AG09309 (cell line): ENCODE measurements around the gene SEPTIN1.

Experiments
- DNase-seq: peaks from one replicate; pipeline ENCODE4 v3.0.0-alpha.2; 2010; ENCODE audit warnings: low read depth
- H3K4me3 ChIP-seq: 2 replicates; pipeline ENCODE4 v1.5.1; 2011; ENCODE audit warnings: mild to moderate bottlenecking, low read depth, low read length, moderate library complexity; ENCODE audit not compliant: control insufficient read depth
- TF ChIP-seq, protein P1 (sequence below): IDR thresholded peaks from 2 replicates; pipeline ENCODE4 v1.5.1; 2011; ENCODE audit warnings: mild to moderate bottlenecking, low read depth, low read length, inconsistent platforms; ENCODE audit not compliant: insufficient read depth, control insufficient read depth; ENCODE audit errors: missing control alignments

Gene SEPTIN1

DNA sequence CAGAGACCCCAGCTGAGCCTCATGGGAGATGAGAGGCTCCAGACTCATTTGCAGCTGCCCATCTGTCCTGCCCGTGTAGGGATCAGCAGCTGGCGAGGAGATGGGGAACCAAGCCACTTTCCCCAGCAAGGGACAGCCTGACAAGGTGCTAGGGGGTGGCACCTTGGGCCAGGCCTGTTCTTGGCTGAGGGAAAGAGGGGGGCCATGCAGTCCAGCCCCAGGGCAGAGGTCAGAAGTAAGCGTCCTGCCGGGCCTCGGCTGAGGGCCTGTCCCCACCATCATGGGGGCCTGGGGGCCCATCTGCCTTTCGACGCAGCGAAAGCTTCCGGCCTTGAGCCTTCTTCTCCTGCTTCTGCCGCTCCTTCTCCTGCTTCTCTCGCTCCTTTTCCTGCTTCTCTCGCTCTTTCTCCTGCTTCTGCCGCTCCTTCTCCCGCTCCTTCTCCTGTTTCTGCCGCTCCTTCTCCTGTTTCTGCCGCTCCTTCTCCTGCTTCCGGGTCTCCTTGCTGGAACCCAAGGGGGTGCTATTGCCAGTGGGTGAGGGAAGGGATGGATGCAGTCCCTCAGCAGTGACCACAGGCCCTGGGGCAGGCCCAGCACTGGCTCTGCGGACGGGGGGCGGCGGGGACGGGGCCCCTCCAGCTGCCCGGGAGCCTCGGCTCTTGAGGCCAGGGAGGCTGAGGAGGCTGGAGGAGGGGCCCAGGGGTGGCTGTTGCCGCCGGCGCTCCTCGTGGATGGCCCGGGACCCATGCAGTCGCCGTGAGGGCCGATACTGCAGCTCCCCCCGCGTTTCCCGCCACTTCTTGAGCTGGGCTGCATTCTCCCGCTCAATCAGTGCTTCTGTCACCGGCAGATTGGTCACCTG, 24.4 kb downstream of the SEPTIN1 start:
- H3K4me3 ChIP-seq, result no peak overlapping the region
- TF ChIP-seq, protein P1, sequence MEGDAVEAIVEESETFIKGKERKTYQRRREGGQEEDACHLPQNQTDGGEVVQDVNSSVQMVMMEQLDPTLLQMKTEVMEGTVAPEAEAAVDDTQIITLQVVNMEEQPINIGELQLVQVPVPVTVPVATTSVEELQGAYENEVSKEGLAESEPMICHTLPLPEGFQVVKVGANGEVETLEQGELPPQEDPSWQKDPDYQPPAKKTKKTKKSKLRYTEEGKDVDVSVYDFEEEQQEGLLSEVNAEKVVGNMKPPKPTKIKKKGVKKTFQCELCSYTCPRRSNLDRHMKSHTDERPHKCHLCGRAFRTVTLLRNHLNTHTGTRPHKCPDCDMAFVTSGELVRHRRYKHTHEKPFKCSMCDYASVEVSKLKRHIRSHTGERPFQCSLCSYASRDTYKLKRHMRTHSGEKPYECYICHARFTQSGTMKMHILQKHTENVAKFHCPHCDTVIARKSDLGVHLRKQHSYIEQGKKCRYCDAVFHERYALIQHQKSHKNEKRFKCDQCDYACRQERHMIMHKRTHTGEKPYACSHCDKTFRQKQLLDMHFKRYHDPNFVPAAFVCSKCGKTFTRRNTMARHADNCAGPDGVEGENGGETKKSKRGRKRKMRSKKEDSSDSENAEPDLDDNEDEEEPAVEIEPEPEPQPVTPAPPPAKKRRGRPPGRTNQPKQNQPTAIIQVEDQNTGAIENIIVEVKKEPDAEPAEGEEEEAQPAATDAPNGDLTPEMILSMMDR, result no peak

DNA sequence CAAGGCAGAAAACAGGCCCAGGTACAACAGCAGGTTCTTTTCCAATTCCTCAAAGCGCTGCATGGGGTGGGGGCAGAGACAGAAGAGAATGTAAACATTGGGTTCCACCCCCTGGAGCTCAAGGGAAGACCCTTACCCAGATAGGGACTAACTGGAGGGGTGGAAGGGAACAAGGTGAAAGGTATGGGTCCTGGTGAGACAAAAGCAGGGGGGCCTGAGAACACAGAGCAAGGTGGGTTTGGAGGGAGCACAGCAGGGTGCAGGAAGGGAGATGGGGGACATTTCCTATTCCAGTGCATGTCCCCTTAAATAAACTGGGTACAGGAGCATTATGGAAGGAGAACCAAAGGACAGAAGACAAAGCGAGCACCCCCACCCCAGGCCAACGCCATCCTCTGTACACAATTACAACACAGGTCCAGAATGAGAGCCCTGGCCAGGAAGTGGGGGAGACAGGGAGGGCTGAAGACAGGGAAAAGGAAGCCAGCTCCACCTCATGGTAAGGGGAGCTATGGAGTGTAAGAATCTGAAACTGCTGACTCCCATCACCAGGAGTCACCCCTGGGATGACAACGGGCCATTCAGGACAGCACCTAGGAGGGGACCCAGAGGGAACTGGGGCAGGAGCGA, 25.2 kb downstream of the SEPTIN1 start:
- TF ChIP-seq, protein P1, result no peak
- DNase-seq, result no peak
- H3K4me3 ChIP-seq, result no peak overlapping the region

More for the DNA sequence above, 24.4 kb downstream of the SEPTIN1 start:
- no peak for DNase-seq

DNA sequence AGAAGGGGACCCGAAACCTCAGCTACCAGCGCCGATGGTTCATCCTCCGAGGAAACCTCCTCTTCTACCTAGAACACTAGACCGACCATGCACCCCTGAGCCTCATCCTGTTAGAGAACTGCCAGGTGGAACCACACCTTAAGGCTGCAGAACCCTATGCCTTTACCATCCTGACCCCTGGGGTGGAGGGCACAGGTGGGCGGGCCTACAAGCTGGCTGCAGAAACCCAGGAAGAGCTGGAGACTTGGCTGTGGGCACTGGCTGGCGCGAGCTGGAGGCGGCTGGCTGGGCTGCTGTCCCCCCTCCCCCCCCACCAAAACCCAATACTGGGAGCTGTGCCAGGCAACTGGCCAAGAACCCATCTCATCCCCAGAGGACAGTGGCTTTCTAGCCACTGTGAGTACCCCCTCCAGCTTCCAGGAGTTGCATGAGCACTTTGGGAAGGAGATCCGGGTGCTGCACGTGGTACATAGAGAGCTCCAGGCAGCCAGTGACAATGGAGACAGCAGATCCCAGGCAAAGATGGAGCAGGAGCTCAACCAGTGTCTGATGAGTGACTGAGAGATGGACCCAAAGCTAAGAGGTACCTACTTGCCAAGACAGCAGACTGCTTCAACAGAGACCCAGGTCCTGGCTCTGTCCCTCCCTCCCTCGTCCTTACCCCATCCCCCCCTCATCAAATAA, 25.8 kb downstream of the SEPTIN1 start:
- TF ChIP-seq, protein P1, result no peak
- no peak overlapping the region for H3K4me3 ChIP-seq
- DNase-seq, result no peak

DNA sequence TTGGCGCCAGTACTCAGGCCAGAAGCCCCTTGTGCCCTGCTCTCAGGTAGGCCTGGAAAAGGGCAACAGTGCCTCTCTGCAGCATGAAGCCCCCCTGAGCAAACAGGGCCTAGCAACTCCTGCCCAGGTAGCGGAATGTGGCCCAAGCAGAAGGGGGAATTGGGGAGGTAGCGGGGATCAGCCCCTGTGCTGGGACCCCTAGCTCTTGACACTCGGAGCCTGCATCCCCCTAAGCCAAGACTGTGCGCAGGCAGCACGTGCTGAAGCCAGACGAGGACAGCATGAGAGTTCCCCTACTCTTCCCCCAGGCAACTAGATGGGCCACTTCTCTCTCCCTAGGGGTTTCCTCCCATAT, 26.4 kb downstream of the SEPTIN1 start:
- TF ChIP-seq, protein P1, result no peak
- DNase-seq, result no peak
- peak overlapping the region; percentile 60 for H3K4me3 ChIP-seq

DNA sequence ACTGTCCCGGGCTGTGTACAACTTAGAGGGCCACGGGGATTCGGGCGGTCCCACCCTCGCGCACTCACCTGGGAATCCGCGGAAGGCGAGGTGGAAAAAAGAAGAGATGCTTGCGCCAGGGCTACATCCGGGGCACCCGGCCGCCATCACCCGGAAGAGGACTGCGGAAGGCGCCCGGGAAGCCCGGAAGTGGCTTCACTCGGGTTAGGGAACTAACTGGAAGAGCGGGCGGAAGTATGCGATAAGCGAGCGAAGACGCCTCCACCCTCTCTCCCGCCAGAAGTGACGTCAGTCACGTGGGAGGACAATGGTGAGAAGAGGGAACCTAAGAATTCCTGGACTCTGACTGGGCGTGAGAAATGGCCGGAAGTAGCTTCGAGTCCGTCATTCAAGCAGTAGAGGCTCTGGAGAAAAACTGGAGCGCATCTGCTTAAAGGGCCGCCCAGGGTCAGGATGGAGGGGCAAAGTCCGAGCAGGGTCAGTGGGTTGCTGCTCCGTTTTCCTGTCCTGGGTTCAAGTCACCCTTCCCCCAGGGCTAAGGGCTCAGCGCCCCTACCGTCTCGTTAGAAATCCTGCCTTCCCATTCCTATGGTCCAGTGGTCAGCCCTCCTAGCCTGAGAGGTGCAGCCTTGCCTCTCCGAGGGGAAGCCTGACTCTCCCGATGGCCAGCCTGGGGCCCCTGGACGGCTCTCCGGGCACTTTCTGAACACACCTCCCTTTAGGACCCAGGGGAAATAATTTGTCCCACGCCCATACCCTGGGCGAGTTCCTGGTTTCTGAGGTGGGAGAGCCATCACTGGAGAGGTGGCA, 27.0 kb downstream of the SEPTIN1 start, which contains the start of gene CD2BP2:
Gene CD2BP2 (minus strand): TSS at position 165 of the 810 bp plus-strand sequence. CDS start 627 bp downstream, outside the sequence.
- TF ChIP-seq, protein P1, result peak; percentile 2
- peak within 1 kb of the TSS; percentile 60 for H3K4me3 ChIP-seq
- DNase-seq, result peak; percentile 99

DNA sequence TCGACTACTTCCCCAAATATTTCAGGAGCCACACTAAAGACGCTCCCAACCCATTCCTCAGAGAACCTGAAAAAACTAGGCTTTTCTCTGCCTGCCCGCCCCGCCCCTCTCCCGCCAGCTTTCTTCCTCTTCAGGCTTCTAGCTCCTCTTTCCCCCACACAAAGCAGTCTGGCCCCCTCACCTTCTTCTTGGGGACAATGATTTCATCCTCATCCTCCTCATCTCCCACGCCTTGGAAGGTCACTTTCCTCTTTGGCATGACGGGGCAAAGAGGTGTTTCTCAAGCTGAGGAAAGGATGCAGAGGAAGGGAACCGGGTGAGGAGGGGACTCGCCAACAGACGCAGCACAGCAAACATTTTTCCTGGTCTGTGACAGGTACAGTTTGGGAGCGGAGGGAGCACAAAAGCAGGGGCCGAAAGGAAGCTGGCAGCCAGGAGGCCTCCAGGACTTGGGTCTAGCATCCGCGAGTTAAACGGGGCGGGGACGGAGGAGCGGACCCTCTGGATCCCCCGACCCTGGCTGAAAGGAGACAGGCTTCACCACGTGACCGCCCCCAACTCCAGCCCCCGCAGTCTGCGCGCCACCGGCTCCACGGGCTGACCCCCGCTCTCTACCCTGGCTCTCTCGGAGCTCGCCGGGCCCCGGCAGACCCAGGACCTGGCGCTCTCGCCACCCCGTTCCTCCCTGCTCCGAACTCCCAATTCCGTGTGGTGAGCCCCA, 27.8 kb downstream of the SEPTIN1 start:
- TF ChIP-seq, protein P1, result no peak
- no peak for DNase-seq
- peak overlapping the region; percentile 60 for H3K4me3 ChIP-seq
